ENCODE results near the gene UQCRH. TPM values are rescaled to one million over a fixed set of nuclear protein-coding genes. Genes with fewer than 3 reads are reported as not detected.

UQCRH gene
- total and polyA plus RNA-seq, 2 of the 13 experiments (the other 11 are each of a cell fraction or from before 2014, with no cell fraction given) = 548 to 556 TPM

DNA sequence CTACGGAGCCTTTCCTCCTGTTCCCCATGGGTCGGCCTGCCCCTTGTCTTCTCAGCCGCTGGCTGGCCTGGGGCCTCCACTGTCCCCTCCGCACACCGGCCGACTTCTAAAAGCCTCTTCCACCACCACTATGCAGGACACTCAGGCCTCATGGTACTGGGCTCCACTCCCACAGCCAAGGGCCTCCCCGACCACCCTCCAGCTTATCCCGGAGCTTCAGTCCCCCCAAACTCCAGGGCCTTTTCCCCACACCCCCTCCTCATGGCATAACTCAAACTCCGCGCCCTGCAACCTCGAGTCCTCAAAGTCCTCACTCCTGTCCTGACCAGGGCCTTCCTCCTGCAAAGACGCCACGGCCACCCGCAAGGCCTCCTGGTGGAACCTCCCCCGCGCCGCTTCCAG, 2.1 kb upstream of the UQCRH start (continued):
- TF ChIP-seq, protein P1, sequence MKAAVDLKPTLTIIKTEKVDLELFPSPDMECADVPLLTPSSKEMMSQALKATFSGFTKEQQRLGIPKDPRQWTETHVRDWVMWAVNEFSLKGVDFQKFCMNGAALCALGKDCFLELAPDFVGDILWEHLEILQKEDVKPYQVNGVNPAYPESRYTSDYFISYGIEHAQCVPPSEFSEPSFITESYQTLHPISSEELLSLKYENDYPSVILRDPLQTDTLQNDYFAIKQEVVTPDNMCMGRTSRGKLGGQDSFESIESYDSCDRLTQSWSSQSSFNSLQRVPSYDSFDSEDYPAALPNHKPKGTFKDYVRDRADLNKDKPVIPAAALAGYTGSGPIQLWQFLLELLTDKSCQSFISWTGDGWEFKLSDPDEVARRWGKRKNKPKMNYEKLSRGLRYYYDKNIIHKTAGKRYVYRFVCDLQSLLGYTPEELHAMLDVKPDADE (CRISPR knock-in tag; IDR thresholded peaks at IDR 0.05) = no peak
- TF ChIP-seq ZKSCAN5 (CRISPR knock-in tag; IDR thresholded peaks at IDR 0.05) (no peak), TMF1 (CRISPR knock-in tag; IDR thresholded peaks at IDR 0.05; ENCODE audit: low read depth) (no peak), ZNF501 (CRISPR knock-in tag; IDR thresholded peaks at IDR 0.05) (no peak), JARID2 (CRISPR knock-in tag; IDR thresholded peaks at IDR 0.05; ENCODE audit: insufficient replicate concordance) (no peak), NR2C2 (CRISPR knock-in tag; IDR thresholded peaks at IDR 0.05; ENCODE audit: borderline replicate concordance) (no peak), NFATC3 (CRISPR knock-in tag; IDR thresholded peaks at IDR 0.05) (no peak), ZNF101 (CRISPR knock-in tag; IDR thresholded peaks at IDR 0.05; ENCODE audit: borderline replicate concordance, low read depth) (no peak), DR1 (CRISPR knock-in tag; IDR thresholded peaks at IDR 0.05) (no peak), BRD4 (CRISPR knock-in tag; IDR thresholded peaks at IDR 0.05) (no peak), IKZF4 (CRISPR knock-in tag; IDR thresholded peaks at IDR 0.05; ENCODE audit: borderline replicate concordance, low read depth, not compliant biosample characterization) (no peak), ZNF281 (CRISPR knock-in tag; IDR thresholded peaks at IDR 0.05; ENCODE audit: borderline replicate concordance) (peak; percentile 15; the same call in 1 of the 2 replicates), ZNF570 (CRISPR knock-in tag; IDR thresholded peaks at IDR 0.05; ENCODE audit: borderline replicate concordance) (no peak), ZKSCAN1 (IDR thresholded peaks at IDR 0.05; ENCODE audit: low read length) (no peak), SETDB1 (CRISPR knock-in tag; IDR thresholded peaks at IDR 0.05; ENCODE audit: borderline replicate concordance) (no peak), KMT2A (CRISPR knock-in tag; IDR thresholded peaks at IDR 0.05) (peak; percentile 47; the same call in 1 of the 2 replicates), ZNF253 (CRISPR knock-in tag; IDR thresholded peaks at IDR 0.05; ENCODE audit: borderline replicate concordance) (no peak), ZNF782 (CRISPR knock-in tag; IDR thresholded peaks at IDR 0.05; ENCODE audit: borderline replicate concordance) (no peak)
- TF ChIP-seq, protein P2, sequence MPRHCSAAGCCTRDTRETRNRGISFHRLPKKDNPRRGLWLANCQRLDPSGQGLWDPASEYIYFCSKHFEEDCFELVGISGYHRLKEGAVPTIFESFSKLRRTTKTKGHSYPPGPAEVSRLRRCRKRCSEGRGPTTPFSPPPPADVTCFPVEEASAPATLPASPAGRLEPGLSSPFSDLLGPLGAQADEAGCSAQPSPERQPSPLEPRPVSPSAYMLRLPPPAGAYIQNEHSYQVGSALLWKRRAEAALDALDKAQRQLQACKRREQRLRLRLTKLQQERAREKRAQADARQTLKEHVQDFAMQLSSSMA (CRISPR knock-in tag; IDR thresholded peaks at IDR 0.05) = no peak; the same call in 1 of the 2 replicates

Measured in HepG2 (cell line).